Spleen (tissue), 11 donors: ENCODE results near the gene GPR15LG. TPM values are rescaled to one million over a fixed set of nuclear protein-coding genes. Genes with fewer than 3 reads are reported as not detected.

Experiments
- DNase-seq: peaks from one replicate; pipeline ENCODE4 v3.0.0-alpha.2; 2020
- H3K27ac ChIP-seq, 8 donors: fragments of 200-600 bp; sonication (generic) in 7 of 8; 1 replicate in 4 of 8; 2 replicates in 4 of 8; pipeline versions ENCODE4 v1.5.0 to v1.8.0; 2016 to 2021; ENCODE audit warnings: inconsistent platforms in 4 of 8, mild to moderate bottlenecking in 4 of 8, moderate library complexity in 1 of 8
- H3K27me3 ChIP-seq, 7 donors: fragments of 200-600 bp; sonication (generic) in 6 of 7; replicated peaks in 1 of 7; 1 replicate in 4 of 7; 2 replicates in 3 of 7; pipeline versions ENCODE4 v1.5.0 to v1.8.0; 2016 to 2021; ENCODE audit warnings: inconsistent platforms in 3 of 7, mild to moderate bottlenecking in 1 of 7
- H3K36me3 ChIP-seq, 6 donors: fragments of 200-600 bp; sonication (generic) in 5 of 6; 1 replicate in 4 of 6; 2 replicates in 2 of 6; pipeline versions ENCODE4 v1.5.0 to v1.8.0; 2016 to 2021; ENCODE audit warnings: inconsistent platforms in 2 of 6
- H3K4me1 ChIP-seq, 6 donors: fragments of 200-600 bp; sonication (generic) in 5 of 6; 1 replicate in 3 of 6; 2 replicates in 3 of 6; pipeline versions ENCODE4 v1.5.0 to v1.8.0; 2016 to 2021; ENCODE audit warnings: inconsistent platforms in 3 of 6
- H3K4me3 ChIP-seq, 8 donors: fragments of 200-600 bp; sonication (generic) in 7 of 8; 1 replicate in 4 of 8; 2 replicates in 4 of 8; pipeline versions ENCODE4 v1.5.0 to v1.8.0; 2016 to 2021; ENCODE audit warnings: inconsistent platforms in 4 of 8, mild to moderate bottlenecking in 4 of 8, moderate library complexity in 2 of 8
- H3K9me3 ChIP-seq, 8 donors: fragments of 200-600 bp; sonication (generic) in 7 of 8; 1 replicate in 4 of 8; 2 replicates in 4 of 8; pipeline versions ENCODE4 v1.5.0 to v1.8.0; 2016 to 2021; ENCODE audit warnings: inconsistent platforms in 4 of 8
- CTCF ChIP-seq, 11 experiments: fragments of 200-600 bp in 7 of 11; fragments of 450-650 bp in 4 of 11; sonication (generic) in 4 of 11; IDR thresholded peaks in 8 of 11; conservative IDR thresholded peaks in 3 of 11; 1 replicate in 7 of 11; 2 replicates in 4 of 11; pipeline versions ENCODE4 v1.4.0 to v1.8.0; 2016 to 2021; ENCODE audit warnings: antibody characterized with exemption in 11 of 11, inconsistent platforms in 4 of 11, mild to moderate bottlenecking in 1 of 11
- POLR2A ChIP-seq, 3 donors: fragments of 450-650 bp; IDR thresholded peaks; one replicate each; pipeline ENCODE4 v1.5.1; 2017; ENCODE audit warnings: antibody characterized with exemption in 3 of 3, mild to moderate bottlenecking in 1 of 3
- POLR2AphosphoS5 ChIP-seq, 3 donors: sonication (generic); formaldehyde crosslinking; IDR thresholded peaks; one replicate each; pipeline ENCODE4 v1.5.1; 2017; ENCODE audit warnings: antibody characterized with exemption in 3 of 3
- WGBS, 5 donors: extraction: QIAGEN DNeasy Blood & Tissue Kit in 3 of 5; methylation state at CpG; one replicate each; pipeline versions ENCODE4 v1.1.5 to v1.1.7; 2013 to 2018; 5-methylcytosine and 5-hydroxymethylcytosine counted together
- intact Hi-C: fragments of 100-400 bp; cut with DNase I; formaldehyde crosslinking; loops from one replicate; pipeline ENCODE4 v1.15.0; 2023; ENCODE audit warnings: low total_unique reads
- polyA plus RNA-seq, 3 donors: library from polyadenylated mRNA; stranded (reverse); fragments of 200-250 nt; gene quantifications; one replicate each; pipeline ENCODE4 v1.2.1, GENCODE V29; 2013
- total RNA-seq, 7 donors: library from RNA; depleted of rRNA in 3 of 7; stranded (reverse); fragments of >200 nt in 3 of 7; fragmentation: NEBNext Ultra II Directional in 4 of 7; extraction: Animal tissue kit (Norgen Biotek cat#: 25700) in 4 of 7; gene quantifications; one replicate each; pipeline versions ENCODE4 v1.1.0 to v1.2.1, GENCODE V29; 2016 to 2021
- donor health status: healthy with polysubstance abuse.
- donor health status: DM: no; HTN: no; CAD: no; lungs with moderate emphysema.
- donor health status: DM: no; HTN: no; CAD: no.
- donor health status: Bipolar disorder and iron deficiency.
- donor health status: healthy.
- donor health status: DM: no; HTN: no; CAD: no.
- donor health status: DM: yes; HTN: yes; CAD: no.

The GPR15LG gene
- total and polyA plus RNA-seq, 10 donors = 0.16 TPM; not detected in 9

DNA sequence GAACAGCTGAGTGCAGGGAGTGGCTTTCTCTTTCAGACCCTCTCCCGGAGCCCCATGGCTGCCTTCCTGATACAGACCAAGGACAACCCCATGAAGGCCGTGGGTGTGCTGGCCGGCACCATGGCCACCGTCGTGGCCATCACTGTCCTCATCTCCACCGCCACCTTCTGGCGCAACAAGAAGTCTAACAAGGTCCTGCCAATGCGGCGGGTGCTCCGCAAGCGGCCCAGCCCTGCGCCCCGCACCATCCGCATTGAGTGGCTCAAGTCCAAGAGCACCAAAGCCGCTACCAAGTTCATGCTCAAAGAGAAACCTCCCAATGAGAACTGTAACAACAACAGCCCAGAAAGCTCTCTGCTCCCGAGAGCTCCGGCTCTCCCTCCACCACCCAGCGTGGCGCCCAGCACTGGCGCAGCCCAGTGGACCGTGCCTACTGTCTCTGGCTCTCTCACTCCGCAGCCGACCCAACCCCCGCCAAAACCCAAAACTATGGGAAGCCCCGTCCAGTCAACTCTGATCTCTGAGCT lies 40.5 kb downstream of the GPR15LG start:
- Histone ChIP-seq H3K36me3 (no peaks in the 10 kb centered on the region), H3K9me3 (peaks cover 0 to 1% (median 0%) of the 10 kb centered on the region in 8 donors), H3K27ac (no peak overlapping the region), H3K4me1 (no peaks in the 10 kb centered on the region), H3K4me3 (no peak overlapping the region), H3K27me3 (no peaks in the 10 kb centered on the region)
- 64 to 83% (median 77%) methylated on average over 18 to 25 of the region's 25 CpGs for WGBS, 5 donors
- no peak for DNase-seq
- TF ChIP-seq POLR2AphosphoS5 (IDR thresholded peaks at IDR 0.05) = no peak
- TF ChIP-seq POLR2A (IDR thresholded peaks at IDR 0.05) = no peak
- TF ChIP-seq CTCF (IDR thresholded peaks at IDR 0.05 in 8 of 11, conservative IDR thresholded peaks at IDR 0.05 in 3 of 11) = no peak
- intact Hi-C loops = no loop called here

DNA sequence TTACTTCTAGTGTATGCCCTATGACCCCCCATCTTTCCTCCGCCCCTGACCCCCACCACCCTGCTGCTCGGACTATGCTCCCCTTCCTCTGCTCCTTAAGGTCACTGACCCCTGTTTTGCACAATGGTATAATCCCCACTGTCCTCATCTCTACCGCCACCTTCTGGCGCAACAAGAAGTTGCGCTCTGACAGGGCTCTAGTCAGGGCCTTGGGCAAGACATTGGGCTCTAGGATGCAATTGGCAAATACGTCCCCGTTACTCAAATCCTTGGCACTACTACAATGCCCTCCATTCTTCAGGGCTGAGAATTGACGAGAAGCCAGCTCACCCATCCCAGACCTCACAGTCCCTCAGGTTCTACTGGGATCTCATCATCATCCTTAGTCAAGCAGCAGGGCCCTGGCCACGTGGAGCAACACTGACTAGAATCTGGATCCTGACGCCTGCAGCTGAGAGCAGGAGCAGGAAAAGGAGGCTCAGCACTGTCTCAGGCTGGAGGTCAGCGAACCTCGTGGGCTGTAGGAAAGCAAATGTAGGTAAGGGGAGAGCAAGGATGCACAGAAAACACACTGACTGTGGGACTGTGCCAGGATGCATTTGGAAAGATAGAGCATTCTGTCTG lies 41.1 kb downstream of the GPR15LG start:
- Histone ChIP-seq H3K4me3 (no peak overlapping the region), H3K4me1 (no peaks in the 10 kb centered on the region), H3K9me3 (peaks cover 0 to 7% (median 2%) of the 10 kb centered on the region in 8 donors), H3K27ac (no peak overlapping the region), H3K36me3 (no peaks in the 10 kb centered on the region), H3K27me3 (no peaks in the 10 kb centered on the region)
- peak in 6 of 11 experiments; percentile 15 to 68 (median 36) for TF ChIP-seq CTCF (IDR thresholded peaks at IDR 0.05 in 8 of 11, conservative IDR thresholded peaks at IDR 0.05 in 3 of 11)
- no peak for TF ChIP-seq POLR2A (IDR thresholded peaks at IDR 0.05)
- TF ChIP-seq POLR2AphosphoS5 (IDR thresholded peaks at IDR 0.05) = no peak
- no peak for DNase-seq
- 48 to 56% (median 52%) methylated on average over 12 of the region's 12 CpGs for WGBS, 5 donors
- intact Hi-C loops = no loop called here

GRCh38 chr10:84216834-84217233 lies 43.2 kb downstream of the GPR15LG start:
- no peak overlapping the region for H3K27ac ChIP-seq
- intact Hi-C loops = no loop called here
- no peak for TF ChIP-seq CTCF (IDR thresholded peaks at IDR 0.05 in 8 of 11, conservative IDR thresholded peaks at IDR 0.05 in 3 of 11)
- no peak for TF ChIP-seq POLR2A (IDR thresholded peaks at IDR 0.05)
- no peak for TF ChIP-seq POLR2AphosphoS5 (IDR thresholded peaks at IDR 0.05)
- peaks cover 0 to 10% (median 0%) of the 10 kb centered on the region in 7 donors for H3K27me3 ChIP-seq
- no peak for DNase-seq
- H3K4me3 ChIP-seq = no peak overlapping the region
- H3K9me3 ChIP-seq = peaks cover 0 to 8% (median 2%) of the 10 kb centered on the region in 8 donors
- no peaks in the 10 kb centered on the region for H3K36me3 ChIP-seq
- H3K4me1 ChIP-seq = no peaks in the 10 kb centered on the region
- 80 to 95% (median 92%) methylated on average over 4 to 9 of the region's 9 CpGs for WGBS, 5 donors

- H3K4me1 ChIP-seq = no peaks in the 10 kb centered on the region
- H3K27ac ChIP-seq = no peak overlapping the region
- WGBS, 5 donors = 86 to 93% (median 90%) methylated on average over 4 of the region's 4 CpGs
- no peak for DNase-seq
- TF ChIP-seq POLR2A (IDR thresholded peaks at IDR 0.05) (no peak), POLR2AphosphoS5 (IDR thresholded peaks at IDR 0.05) (no peak), CTCF (IDR thresholded peaks at IDR 0.05 in 8 of 11, conservative IDR thresholded peaks at IDR 0.05 in 3 of 11) (no peak)
- H3K4me3 ChIP-seq = no peak overlapping the region
- peaks cover 0 to 18% (median 0%) of the 10 kb centered on the region in 7 donors for H3K27me3 ChIP-seq
- intact Hi-C loops = no loop called here
- H3K36me3 ChIP-seq = no peaks in the 10 kb centered on the region
- peaks cover 0 to 8% (median 2%) of the 10 kb centered on the region in 8 donors for H3K9me3 ChIP-seq
Observed at GRCh38 chr10:84217746-84218145, 44.1 kb downstream of the GPR15LG start.
